ENCODE results near the gene RILPL1.

- TF ChIP-seq CTCF (IDR thresholded peaks at IDR 0.05) (no peak), POLR2A (IDR thresholded peaks at IDR 0.05) (no peak), EP300 (IDR thresholded peaks at IDR 0.05) (no peak), POLR2AphosphoS5 (IDR thresholded peaks at IDR 0.05) (no peak)
Measured at GRCh38 chr12:123516216-123516780, 17.2 kb downstream of the RILPL1 start.
